Occipital lobe (tissue), 2 donors: Measurements from ENCODE around the gene DNPH1. TPM values are rescaled to one million over a fixed set of nuclear protein-coding genes. Genes with fewer than 3 reads are reported as not detected.
A peak's percentile ranks its signal among the peaks of the same experiment; 100 is the strongest.

ENCODE experiments used
- DNase-seq: peaks from one replicate; lab custom pipeline; 2025; lab: John Stamatoyannopoulos, UW
- total RNA-seq: library from RNA; depleted of rRNA; stranded (reverse); fragments of >200 nt; gene quantifications from one replicate; pipeline ENCODE4 v1.2.3, GENCODE V29; 2014

Gene DNPH1
- total RNA-seq, 1 donor from 2014 or later, result 16.1 TPM

GRCh38 chr6:43183441-43183840 is 45.8 kb downstream of the DNPH1 start:
- DNase-seq, result no peak

GRCh38 chr6:43181942-43182860 is 47.1 kb downstream of the DNPH1 start, which contains the start of gene CUL9:
Gene CUL9 (plus strand): TSS chr6:43182196. CDS start chr6:43184311, 2,115 bp downstream.
- DNase-seq, result peak; percentile 79

GRCh38 chr6:43181621-43181941 is 47.7 kb downstream of the DNPH1 start:
- no peak for DNase-seq

- no peak for DNase-seq
These were observed 48.3 kb downstream of the DNPH1 start for GRCh38 chr6:43180985-43181384.

GRCh38 chr6:43180058-43180457 is 49.2 kb downstream of the DNPH1 start:
- DNase-seq, result no peak

- no peak for DNase-seq
These were observed 50.1 kb downstream of the DNPH1 start for GRCh38 chr6:43178951-43179830.

- DNase-seq, result no peak
These were observed 51.1 kb downstream of the DNPH1 start for GRCh38 chr6:43178150-43178549.

GRCh38 chr6:43176423-43176786 is 52.9 kb downstream of the DNPH1 start:
- no peak for DNase-seq

- DNase-seq, result no peak
These were observed 53.4 kb downstream of the DNPH1 start for GRCh38 chr6:43175676-43176422.

Other genes with a start within 250 kb of the DNPH1 start
- 33.2 TPM for gene PPP2R5D, start 244.9 kb downstream of the DNPH1 start, total RNA-seq
- 27.8 TPM for gene MEA1, start 215.5 kb downstream of the DNPH1 start, total RNA-seq
- 145 TPM for gene KLHDC3, start 215.2 kb downstream of the DNPH1 start, total RNA-seq
- 52.3 TPM for gene RRP36, start 207.9 kb downstream of the DNPH1 start, total RNA-seq
- 12.8 TPM for gene CUL7, start 175.6 kb downstream of the DNPH1 start, total RNA-seq
- 8.9 TPM for gene MRPL2, start 170.0 kb downstream of the DNPH1 start, total RNA-seq
- gene KLC4, start 169.8 kb downstream of the DNPH1 start, total RNA-seq, result 20.7 TPM
- 26.0 TPM for gene PTK7, start 153.2 kb downstream of the DNPH1 start, total RNA-seq
- gene SRF, start 58.2 kb downstream of the DNPH1 start, total RNA-seq, result 11.9 TPM
- 23.9 TPM for gene CUL9, start 47.3 kb downstream of the DNPH1 start, total RNA-seq
- 13.1 TPM for gene TTBK1, start 14.0 kb upstream of the DNPH1 start, total RNA-seq
- gene SLC22A7, start 68.8 kb upstream of the DNPH1 start, total RNA-seq, result 0.31 TPM
- gene CRIP3, start 79.3 kb upstream of the DNPH1 start, total RNA-seq, result 3.9 TPM
- 12.9 TPM for gene ZNF318, start 140.2 kb upstream of the DNPH1 start, total RNA-seq
- gene ABCC10, start 198.1 kb upstream of the DNPH1 start, total RNA-seq, result 22.0 TPM
- 7.3 TPM for gene DLK2, start 226.1 kb upstream of the DNPH1 start, total RNA-seq
- gene TJAP1, start 248.1 kb upstream of the DNPH1 start, total RNA-seq, result 5.0 TPM